Epithelial cell of esophagus (primary cell): ENCODE measurements around the gene LMTK2.

ENCODE experiments used
- DNase-seq: peaks from one replicate; pipeline ENCODE4 v3.0.0; 2010; ENCODE audit warnings: low read depth
- H3K4me3 ChIP-seq: 2 replicates; pipeline ENCODE4 v1.5.1; 2011; ENCODE audit warnings: mild to moderate bottlenecking, low read length, control low read depth
- TF ChIP-seq, protein P1 (sequence below): IDR thresholded peaks from 2 replicates; pipeline ENCODE4 v1.5.1; 2011; ENCODE audit warnings: low read depth, mild to moderate bottlenecking, low read length, control low read depth, inconsistent platforms; ENCODE audit not compliant: insufficient read depth; ENCODE audit errors: missing control alignments

Gene LMTK2

DNA sequence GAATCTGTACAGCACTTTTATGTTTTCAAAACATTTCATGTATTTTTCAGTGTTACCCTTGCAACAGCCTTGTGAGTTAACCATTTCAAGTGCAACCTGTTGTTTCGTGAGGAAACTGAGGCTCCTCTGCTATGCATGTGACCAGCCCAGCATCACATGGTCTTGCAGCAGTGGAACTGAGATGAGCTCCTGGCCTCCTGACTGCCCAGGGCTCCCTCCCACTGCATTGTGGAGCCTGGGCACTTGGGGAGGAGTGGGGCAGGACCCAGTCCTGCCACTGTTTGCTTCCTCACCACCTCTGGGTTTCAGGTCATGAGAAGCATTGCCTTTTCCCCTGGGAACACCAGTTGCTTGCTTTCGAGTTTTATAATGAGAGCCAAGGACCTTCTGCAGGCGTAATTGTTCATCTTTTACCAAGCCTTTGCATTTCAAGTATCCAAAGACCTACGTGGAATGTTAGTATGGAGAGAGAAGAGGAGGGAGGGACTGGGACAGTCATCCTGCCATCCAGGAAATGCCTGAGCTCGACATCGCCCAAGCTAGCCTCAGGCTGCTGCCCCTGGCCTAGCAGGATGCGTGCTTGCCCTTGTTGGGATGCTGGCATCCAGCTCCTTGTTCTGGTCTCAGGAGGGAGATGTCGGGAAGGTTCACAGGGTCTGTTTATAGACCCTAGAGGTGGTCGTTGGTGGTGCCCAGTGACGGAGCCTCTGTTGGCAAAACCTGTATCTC is 72.3 kb downstream of the LMTK2 start:
- peak; percentile 55 for DNase-seq
- no peak overlapping the region for H3K4me3 ChIP-seq
- TF ChIP-seq, protein P1, sequence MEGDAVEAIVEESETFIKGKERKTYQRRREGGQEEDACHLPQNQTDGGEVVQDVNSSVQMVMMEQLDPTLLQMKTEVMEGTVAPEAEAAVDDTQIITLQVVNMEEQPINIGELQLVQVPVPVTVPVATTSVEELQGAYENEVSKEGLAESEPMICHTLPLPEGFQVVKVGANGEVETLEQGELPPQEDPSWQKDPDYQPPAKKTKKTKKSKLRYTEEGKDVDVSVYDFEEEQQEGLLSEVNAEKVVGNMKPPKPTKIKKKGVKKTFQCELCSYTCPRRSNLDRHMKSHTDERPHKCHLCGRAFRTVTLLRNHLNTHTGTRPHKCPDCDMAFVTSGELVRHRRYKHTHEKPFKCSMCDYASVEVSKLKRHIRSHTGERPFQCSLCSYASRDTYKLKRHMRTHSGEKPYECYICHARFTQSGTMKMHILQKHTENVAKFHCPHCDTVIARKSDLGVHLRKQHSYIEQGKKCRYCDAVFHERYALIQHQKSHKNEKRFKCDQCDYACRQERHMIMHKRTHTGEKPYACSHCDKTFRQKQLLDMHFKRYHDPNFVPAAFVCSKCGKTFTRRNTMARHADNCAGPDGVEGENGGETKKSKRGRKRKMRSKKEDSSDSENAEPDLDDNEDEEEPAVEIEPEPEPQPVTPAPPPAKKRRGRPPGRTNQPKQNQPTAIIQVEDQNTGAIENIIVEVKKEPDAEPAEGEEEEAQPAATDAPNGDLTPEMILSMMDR, result no peak

DNA sequence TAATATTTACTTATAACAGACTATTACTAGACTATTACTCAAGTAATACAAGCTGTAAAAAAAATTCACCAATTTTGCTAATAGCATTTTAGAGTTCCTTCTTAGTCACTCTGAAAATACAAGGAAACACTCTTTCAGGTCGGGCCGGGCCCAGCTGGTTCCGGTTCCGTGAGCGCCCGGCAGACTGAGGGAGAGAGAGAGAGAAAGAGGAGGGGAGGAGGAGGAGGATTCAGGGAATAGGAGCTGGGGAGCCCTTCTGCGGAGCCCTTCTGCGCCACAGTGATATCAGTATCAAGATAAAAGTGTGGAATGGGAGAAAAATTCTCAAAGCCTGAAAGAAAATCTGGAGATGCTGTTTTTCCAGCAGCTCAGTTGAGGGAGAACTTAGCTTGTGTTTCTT is 74.1 kb downstream of the LMTK2 start:
- no peak for DNase-seq
- H3K4me3 ChIP-seq, result no peak overlapping the region
- TF ChIP-seq, protein P1, result no peak

DNA sequence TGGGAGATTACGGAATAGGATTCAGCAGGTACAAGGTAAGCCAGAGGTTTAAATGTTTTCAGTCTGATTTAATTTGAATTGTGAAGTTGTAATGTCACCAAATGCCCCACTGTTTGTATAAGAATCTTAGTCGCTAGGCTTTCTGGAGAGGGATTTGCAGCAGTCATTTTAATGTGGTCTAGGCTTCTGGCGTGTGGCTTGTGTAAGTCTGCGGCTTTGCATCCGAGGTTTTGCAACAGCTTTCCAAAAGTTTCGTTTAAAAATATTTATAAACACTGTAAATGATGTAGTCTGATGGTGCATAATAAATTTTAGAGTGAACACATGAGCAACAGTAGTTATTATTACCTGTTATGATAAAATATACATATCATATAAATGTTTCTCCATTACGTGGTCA is 78.4 kb downstream of the LMTK2 start:
- DNase-seq, result no peak
- TF ChIP-seq, protein P1, result no peak
- H3K4me3 ChIP-seq, result no peak overlapping the region

DNA sequence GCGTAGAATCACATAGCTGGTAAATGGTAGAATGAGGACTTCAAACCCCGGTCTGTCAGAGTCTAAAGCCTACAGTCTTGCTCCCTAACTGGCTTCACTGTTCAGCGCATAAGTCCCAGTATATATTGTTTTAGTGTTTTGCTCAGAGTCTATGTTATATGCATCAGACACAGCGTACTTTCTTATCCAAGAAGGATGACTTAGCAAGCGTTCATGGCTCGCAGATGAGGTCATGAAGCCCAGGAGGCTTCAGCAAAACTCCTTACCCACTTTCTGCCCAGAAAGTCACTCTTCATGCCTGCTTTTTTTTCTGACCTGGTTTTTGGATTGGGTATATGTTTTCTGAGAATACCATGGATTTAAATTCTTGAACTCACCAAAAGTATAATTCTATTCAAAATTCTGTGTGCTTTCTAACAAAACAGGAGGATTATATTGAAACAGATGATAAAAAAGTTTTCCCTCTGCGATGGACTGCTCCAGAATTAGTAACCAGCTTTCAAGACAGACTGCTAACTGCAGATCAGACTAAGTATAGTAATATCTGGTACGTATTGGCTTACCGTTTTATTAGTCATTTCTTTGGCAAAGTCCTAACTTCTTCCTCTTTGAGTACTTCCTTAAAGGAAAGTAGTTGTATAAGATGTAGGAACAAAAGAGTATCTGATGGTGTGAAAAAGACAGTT is 79.9 kb downstream of the LMTK2 start:
- DNase-seq, result peak; percentile 28
- TF ChIP-seq, protein P1, result no peak

DNA sequence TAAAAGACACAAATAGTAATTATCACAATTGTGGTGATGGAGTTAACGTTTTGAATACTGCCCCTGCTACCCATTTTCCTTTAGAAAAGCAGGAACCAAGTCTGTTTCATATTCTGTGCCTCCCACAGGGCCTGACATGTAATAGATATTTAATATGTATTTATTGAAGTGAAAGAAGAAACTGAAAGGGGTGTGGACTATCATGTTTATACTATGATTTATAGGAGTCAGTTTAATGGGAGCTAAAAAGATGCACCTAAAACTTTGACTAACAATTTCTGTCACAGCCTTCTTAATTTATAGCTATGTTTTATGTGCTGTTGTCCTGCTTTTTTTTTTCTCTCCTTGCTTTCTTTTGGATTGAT is 80.5 kb downstream of the LMTK2 start:
- DNase-seq, result no peak
- TF ChIP-seq, protein P1, result no peak
- no peak overlapping the region for H3K4me3 ChIP-seq

More for the DNA sequence above, 79.9 kb downstream of the LMTK2 start:
- no peak overlapping the region for H3K4me3 ChIP-seq

DNA sequence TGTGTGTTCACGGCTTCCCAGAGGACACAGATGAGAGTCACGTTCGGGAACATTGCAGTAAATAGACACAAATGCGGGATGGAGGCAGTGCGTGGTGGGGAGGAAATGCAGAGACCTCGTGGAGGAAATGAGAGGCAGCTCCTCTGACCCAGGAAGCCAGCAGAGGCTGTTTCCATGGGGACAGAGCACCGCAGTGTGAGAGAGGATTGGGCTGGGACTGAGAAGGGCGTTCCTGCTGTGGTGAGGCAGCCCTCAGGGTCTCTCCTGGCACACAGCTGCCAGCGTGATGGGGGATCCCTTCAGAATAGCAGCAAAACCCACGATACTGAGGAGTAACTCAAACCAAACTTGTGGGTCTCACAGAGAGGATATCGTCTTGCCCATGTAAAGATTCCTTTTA is 82.9 kb downstream of the LMTK2 start:
- DNase-seq, result no peak
- no peak overlapping the region for H3K4me3 ChIP-seq
- TF ChIP-seq, protein P1, result no peak
